Aorta (tissue), 5 donors: ENCODE data around the gene TMEM132C. TPM values are rescaled to one million over a fixed set of nuclear protein-coding genes. Genes with fewer than 3 reads are reported as not detected.
A peak's percentile ranks its signal among the peaks of the same experiment; 100 is the strongest.

Experiments used
- ATAC-seq: fragments of 200-7000 bp; cut with Tn5 transposase; one replicate; pipeline ENCODE4 v1.9.1; 2022; ENCODE audit warnings: moderate library complexity; ENCODE audit not compliant: low FRiP score
- DNase-seq, 2 donors: peaks; one replicate each; pipeline ENCODE4 v3.0.0-alpha.2; 2020
- H3K27ac ChIP-seq, 2 donors: one replicate each; pipeline ENCODE4 v1.5.1; 2013; ENCODE audit warnings: low read length in 2 of 2, mild to moderate bottlenecking in 2 of 2, moderate library complexity in 2 of 2, control low read depth in 1 of 2, inconsistent platforms in 1 of 2, low read depth in 1 of 2
- H3K27me3 ChIP-seq, 2 donors: one replicate each; pipeline ENCODE4 v1.6.1; 2013; ENCODE audit warnings: control low read depth in 1 of 2, low read length in 1 of 2, mild to moderate bottlenecking in 1 of 2, moderate library complexity in 1 of 2; ENCODE audit not compliant: insufficient read depth in 2 of 2, control insufficient read depth in 1 of 2
- H3K36me3 ChIP-seq, 2 donors: one replicate each; pipeline ENCODE4 v1.6.1; 2013; ENCODE audit warnings: control low read depth in 1 of 2, low read length in 1 of 2, mild to moderate bottlenecking in 1 of 2; ENCODE audit not compliant: insufficient read depth in 2 of 2, control insufficient read depth in 1 of 2
- H3K4me1 ChIP-seq, 2 donors: one replicate each; pipeline ENCODE4 v1.6.1; 2013; ENCODE audit warnings: low read length in 2 of 2, control low read depth in 1 of 2, mild to moderate bottlenecking in 1 of 2, moderate library complexity in 1 of 2; ENCODE audit not compliant: insufficient read depth in 2 of 2, control insufficient read depth in 1 of 2
- H3K4me3 ChIP-seq, 2 donors: one replicate each; pipeline ENCODE4 v1.5.1; 2013; ENCODE audit warnings: low read length in 2 of 2, control low read depth in 1 of 2, mild to moderate bottlenecking in 1 of 2
- H3K9me3 ChIP-seq: one replicate; pipeline ENCODE4 v1.6.1; 2013; ENCODE audit warnings: mild to moderate bottlenecking, low read length; ENCODE audit not compliant: control insufficient read depth
- WGBS, 2 donors: extraction: QIAGEN DNeasy Blood & Tissue Kit; methylation state at CpG; one replicate each; pipeline ENCODE4 v1.1.7; 2013; 5-methylcytosine and 5-hydroxymethylcytosine counted together
- intact Hi-C, 2 donors: fragments of 100-400 bp; cut with DNase I; formaldehyde crosslinking; loops; one replicate each; pipeline versions ENCODE4 v1.14.2 to v1.15.0; 2022
- polyA plus RNA-seq, 2 donors: library from polyadenylated mRNA; stranded (reverse); fragments of 200-250 nt; gene quantifications; one replicate each; pipeline ENCODE4 v1.2.3, GENCODE V29; 2013
- total RNA-seq, 2 donors: library from RNA; stranded (reverse); fragmentation: NEBNext Ultra II Directional; extraction: Animal tissue kit (Norgen Biotek cat#: 25700); gene quantifications; one replicate each; pipeline ENCODE4 v1.2.1, GENCODE V29; 2021
- donor health status: healthy with polysubstance abuse.
- donor health status: Bipolar disorder and iron deficiency.
- donor health status: DM: no; HTN: no; CAD: no.
- donor health status: DM: no; HTN: no; CAD: no.
- donor health status: DM: yes; HTN: yes; CAD: no.

Gene TMEM132C
- total and polyA plus RNA-seq, 4 donors = 0.49 to 0.78 TPM; not detected in 2

DNA sequence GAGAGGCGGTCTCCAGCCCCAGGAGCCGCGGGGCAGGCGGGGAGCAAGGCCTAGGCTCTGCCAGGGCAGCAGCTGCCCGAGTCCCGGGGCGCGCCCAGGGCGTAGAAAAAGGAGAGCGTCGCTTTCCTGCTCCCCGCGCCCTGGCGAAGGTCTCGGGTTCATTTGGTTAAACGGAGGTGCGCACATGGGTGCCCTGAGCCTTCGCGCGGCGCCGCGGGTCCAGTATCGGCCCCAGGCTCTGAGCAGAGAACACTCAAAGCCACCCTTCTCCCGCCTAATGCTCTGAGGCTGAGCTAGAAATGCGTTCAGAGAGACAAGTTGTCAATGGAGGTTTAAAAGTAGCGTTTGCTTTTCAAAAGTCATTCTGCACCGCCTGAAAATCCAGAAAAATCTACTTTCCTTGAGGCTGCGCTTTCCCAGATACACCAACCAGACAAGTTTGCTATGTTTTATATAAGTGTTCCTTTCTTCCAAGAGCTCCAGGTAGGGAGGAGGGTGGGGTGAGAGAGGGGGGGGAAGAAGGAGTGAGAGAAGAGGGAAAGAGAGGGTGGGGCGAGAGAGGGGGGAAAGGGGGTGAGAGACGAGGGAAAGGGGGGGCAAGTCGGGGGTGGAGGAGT, 1.5 kb downstream of the TMEM132C start:
- H3K27me3 ChIP-seq = no peaks in the 10 kb centered on the region
- no peak for ATAC-seq
- no peaks in the 10 kb centered on the region for H3K4me1 ChIP-seq
- H3K9me3 ChIP-seq = no peaks in the 10 kb centered on the region
- no peak overlapping the region for H3K4me3 ChIP-seq
- intact Hi-C loops = no loop called here
- H3K27ac ChIP-seq = no peak overlapping the region
- 2% methylated on average over 32 of the region's 32 CpGs for WGBS, 2 donors
- H3K36me3 ChIP-seq = no peaks in the 10 kb centered on the region
- no peak for DNase-seq

DNA sequence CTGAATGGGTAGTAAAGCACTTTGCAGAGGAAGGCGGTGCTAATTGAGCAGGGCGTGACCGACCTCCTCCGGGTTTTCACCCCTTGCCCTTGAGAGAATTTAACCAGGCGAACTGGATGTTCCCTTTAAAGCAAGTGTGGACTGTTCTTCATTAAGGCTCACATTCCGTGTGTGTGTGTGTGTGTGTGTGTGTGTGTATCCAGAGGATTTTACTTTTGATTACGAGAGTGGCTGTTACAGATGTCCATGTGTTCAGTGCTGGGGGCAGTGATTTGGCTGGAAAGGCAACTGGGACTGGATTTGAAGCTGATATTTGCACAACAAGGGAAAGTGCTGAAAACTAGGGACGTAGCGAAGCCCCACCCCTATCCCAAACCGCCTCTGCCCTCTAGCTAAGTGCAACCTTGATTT, 2.2 kb downstream of the TMEM132C start:
- no peak overlapping the region for H3K4me3 ChIP-seq
- no peaks in the 10 kb centered on the region for H3K9me3 ChIP-seq
- ATAC-seq (no peak), DNase-seq (no peak)
- H3K36me3 ChIP-seq = no peaks in the 10 kb centered on the region
- H3K27ac ChIP-seq = no peak overlapping the region
- H3K4me1 ChIP-seq = no peaks in the 10 kb centered on the region
- H3K27me3 ChIP-seq = no peaks in the 10 kb centered on the region
- intact Hi-C loops = no loop called here
- WGBS, 2 donors = 1 to 5% methylated on average over 10 of the region's 10 CpGs

GRCh38 chr12:128276471-128276870, 9.5 kb downstream of the TMEM132C start:
- 13 to 35% methylated on average over 4 of the region's 4 CpGs for WGBS, 2 donors
- peaks cover 0 to 2% of the 10 kb centered on the region in 2 donors for H3K27me3 ChIP-seq
- H3K4me1 ChIP-seq = no peaks in the 10 kb centered on the region
- H3K9me3 ChIP-seq = peaks cover 2% of the 10 kb centered on the region
- ATAC-seq (no peak), DNase-seq (no peak)
- no peak overlapping the region for H3K4me3 ChIP-seq
- H3K27ac ChIP-seq = no peak overlapping the region
- no peaks in the 10 kb centered on the region for H3K36me3 ChIP-seq
- intact Hi-C loops = no loop called here

DNA sequence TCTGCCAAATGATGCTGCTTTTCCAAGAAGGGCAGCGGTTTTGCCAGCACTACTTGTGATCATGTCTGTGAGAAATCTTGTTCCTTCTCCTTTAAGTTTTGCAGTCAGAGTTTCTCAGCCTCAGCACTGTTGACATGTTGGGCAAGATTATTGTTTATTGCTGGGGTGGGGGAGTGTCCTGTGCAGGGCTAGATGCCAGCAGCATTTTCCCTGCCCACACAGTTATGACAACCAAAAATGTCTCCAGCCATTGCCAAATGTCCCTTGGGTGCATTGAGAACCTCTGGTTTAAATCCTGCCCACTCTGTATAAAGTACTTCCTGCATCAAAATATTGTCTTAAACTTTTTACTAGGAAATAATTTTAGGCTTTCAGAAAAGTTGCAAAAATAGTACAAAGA, 20.0 kb downstream of the TMEM132C start:
- no peak for DNase-seq
- Histone ChIP-seq H3K9me3 (peaks cover 2% of the 10 kb centered on the region), H3K27me3 (no peaks in the 10 kb centered on the region), H3K4me3 (no peak overlapping the region), H3K27ac (no peak overlapping the region), H3K36me3 (no peaks in the 10 kb centered on the region), H3K4me1 (no peaks in the 10 kb centered on the region)
- ATAC-seq = peak; percentile 58
- intact Hi-C loops = no loop called here
- WGBS, 2 donors = 48 to 50% methylated on average over 1 of the region's 1 CpG

DNA sequence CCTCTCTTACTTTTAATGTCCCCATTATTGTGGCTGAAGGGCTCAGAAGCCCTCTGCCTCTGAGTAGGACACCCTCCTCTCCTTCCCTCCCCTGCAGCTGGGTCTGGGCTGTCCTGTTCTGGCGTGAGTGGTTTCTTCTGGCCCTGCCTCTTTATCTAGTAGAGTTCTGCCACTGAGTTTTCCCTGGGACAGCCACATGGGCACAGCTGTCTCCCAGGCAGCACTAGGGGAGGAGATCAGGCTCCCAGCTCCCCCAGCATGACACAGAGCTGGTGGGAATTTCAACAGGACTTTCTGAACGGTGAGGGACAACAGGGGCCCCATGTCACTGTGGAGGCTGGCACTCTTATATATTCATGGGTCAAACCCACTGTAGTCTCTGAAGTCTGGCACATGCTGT, 21.4 kb downstream of the TMEM132C start:
- Histone ChIP-seq H3K27me3 (no peaks in the 10 kb centered on the region), H3K4me3 (no peak overlapping the region), H3K9me3 (peaks cover 2% of the 10 kb centered on the region), H3K36me3 (no peaks in the 10 kb centered on the region), H3K4me1 (no peaks in the 10 kb centered on the region), H3K27ac (no peak overlapping the region)
- ATAC-seq (no peak), DNase-seq (no peak)
- intact Hi-C loops = no loop called here
- 32 to 35% methylated on average over 2 of the region's 2 CpGs for WGBS, 2 donors

DNA sequence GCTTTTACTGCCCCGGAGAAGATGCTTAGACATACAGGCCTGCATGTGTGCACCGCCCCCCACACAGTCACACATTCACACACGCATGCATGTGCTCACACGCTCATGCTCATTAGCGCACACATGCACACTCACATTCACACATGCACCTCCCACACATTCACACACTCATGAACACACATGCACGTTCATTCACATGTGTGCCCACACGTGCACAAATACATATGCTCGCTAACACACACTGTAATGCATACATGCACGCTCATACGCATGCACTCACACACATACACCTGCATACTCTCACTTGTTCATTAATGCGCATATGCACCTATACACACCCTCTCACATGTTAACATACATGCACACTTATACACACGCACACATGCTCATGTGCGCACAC, 21.9 kb downstream of the TMEM132C start:
- Histone ChIP-seq H3K4me3 (no peak overlapping the region), H3K4me1 (no peaks in the 10 kb centered on the region), H3K36me3 (no peaks in the 10 kb centered on the region), H3K9me3 (no peaks in the 10 kb centered on the region), H3K27me3 (no peaks in the 10 kb centered on the region), H3K27ac (no peak overlapping the region)
- intact Hi-C loops = no loop called here
- ATAC-seq (no peak), DNase-seq (no peak)
- 90 to 92% methylated on average over 13 of the region's 13 CpGs for WGBS, 2 donors

DNA sequence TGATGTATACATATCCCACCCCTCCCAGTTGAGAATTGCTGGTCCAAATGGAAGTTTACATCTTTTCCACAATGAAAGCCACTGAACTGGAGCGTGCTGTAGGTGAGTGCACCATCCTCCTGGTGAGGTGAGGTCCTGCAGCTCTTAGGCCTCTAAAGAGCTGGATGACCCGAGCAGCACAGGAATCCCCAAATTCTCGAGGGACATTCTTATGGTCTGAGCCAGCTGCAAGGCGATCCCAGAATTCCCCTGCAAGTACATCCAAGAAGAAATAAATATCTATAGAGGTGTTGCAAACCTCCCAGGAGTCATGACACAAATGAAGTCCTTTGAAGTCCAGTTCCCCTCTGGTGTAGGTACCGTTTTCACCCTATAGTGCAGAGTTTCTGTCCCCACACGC, 24.0 kb downstream of the TMEM132C start:
- H3K27me3 ChIP-seq = no peaks in the 10 kb centered on the region

GRCh38 chr12:128298091-128298748, 31.2 kb downstream of the TMEM132C start:
- no peak overlapping the region for H3K27ac ChIP-seq
- DNase-seq (no peak), ATAC-seq (no peak)
- H3K36me3 ChIP-seq = no peaks in the 10 kb centered on the region
- intact Hi-C loops = no loop called here
- H3K9me3 ChIP-seq = no peaks in the 10 kb centered on the region
- H3K4me3 ChIP-seq = no peak overlapping the region
- WGBS, 2 donors = 51 to 59% methylated on average over 11 of the region's 11 CpGs
- H3K4me1 ChIP-seq = no peaks in the 10 kb centered on the region
- no peaks in the 10 kb centered on the region for H3K27me3 ChIP-seq

More for the DNA sequence above, 24.0 kb downstream of the TMEM132C start:
- H3K4me3 ChIP-seq = no peak overlapping the region
- H3K4me1 ChIP-seq = no peaks in the 10 kb centered on the region
- ATAC-seq (no peak), DNase-seq (no peak)
- no peaks in the 10 kb centered on the region for H3K36me3 ChIP-seq
- no peaks in the 10 kb centered on the region for H3K9me3 ChIP-seq
- no peak overlapping the region for H3K27ac ChIP-seq
- WGBS, 2 donors = 37 to 65% methylated on average over 6 of the region's 6 CpGs
- intact Hi-C loops = no loop called here

DNA sequence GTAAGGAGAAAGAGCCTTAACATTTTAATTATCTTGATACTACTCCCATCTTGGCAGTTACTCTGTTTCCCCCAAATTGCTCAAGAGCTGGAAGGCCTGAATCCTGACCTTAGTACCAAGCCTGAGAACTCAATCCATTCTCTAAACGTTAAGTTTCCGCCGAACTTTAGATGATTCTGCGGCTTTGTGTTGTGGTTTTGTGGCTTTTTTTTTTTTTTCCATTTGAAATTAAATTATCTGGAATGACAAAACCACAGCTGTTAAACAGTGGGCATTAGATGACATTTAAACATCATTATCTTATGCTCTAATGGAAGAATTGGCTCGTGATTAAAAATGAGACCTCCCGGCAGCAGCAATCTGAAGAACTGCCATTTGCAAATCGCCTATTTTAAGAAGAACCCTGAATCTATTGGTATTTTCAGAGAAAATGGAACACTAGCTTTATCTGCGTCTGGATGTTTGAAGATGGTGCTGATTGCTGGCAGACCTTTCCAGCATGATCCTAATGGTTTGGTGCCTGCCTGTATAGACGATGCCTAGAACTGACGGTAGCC, 38.4 kb downstream of the TMEM132C start:
- 85 to 87% methylated on average over 10 of the region's 10 CpGs for WGBS, 2 donors
- H3K4me1 ChIP-seq = no peaks in the 10 kb centered on the region
- H3K9me3 ChIP-seq = no peaks in the 10 kb centered on the region
- intact Hi-C loops = no loop called here
- no peak overlapping the region for H3K4me3 ChIP-seq
- H3K27me3 ChIP-seq = no peaks in the 10 kb centered on the region
- ATAC-seq (no peak), DNase-seq (no peak)
- no peaks in the 10 kb centered on the region for H3K36me3 ChIP-seq
- H3K27ac ChIP-seq = no peak overlapping the region
